ENCODE measurements around the gene GGTLC3. TPM values are rescaled to one million over a fixed set of nuclear protein-coding genes. Genes with fewer than 3 reads are reported as not detected.
"Not testable (repeated sequence)": the region's sequence is repeated elsewhere in the genome, so short reads cannot be mapped to it uniquely, and the experiment has no call there.

The GGTLC3 gene
- total RNA-seq: not detected

GRCh38 chr22:18518061-18518460 is at the start of gene GGTLC3:
TSS of gene GGTLC3 (minus strand) at chr22:18518161. CDS start at chr22:18517897, 264 bp downstream.
- not testable (repeated sequence) for ATAC-seq; H3K36me3 Mint-ChIP-seq; H3K27ac Mint-ChIP-seq; H3K4me1 Mint-ChIP-seq (ENCODE audit: low read depth in 2 of 2); H3K9me3 Mint-ChIP-seq; DNase-seq (ENCODE audit: low spot score); H3K27me3 Mint-ChIP-seq; H3K4me3 Mint-ChIP-seq

GRCh38 chr22:18560099-18560974 is 42.4 kb upstream of the GGTLC3 start:
- not testable (repeated sequence) for H3K4me1 Mint-ChIP-seq (ENCODE audit: low read depth in 2 of 2); H3K27ac Mint-ChIP-seq; H3K27me3 Mint-ChIP-seq; DNase-seq (ENCODE audit: low spot score); H3K4me3 Mint-ChIP-seq; H3K9me3 Mint-ChIP-seq; H3K36me3 Mint-ChIP-seq
- peak in 1 of 2 donors; percentile 87 for ATAC-seq

GRCh38 chr22:18558939-18559338 is 41.0 kb upstream of the GGTLC3 start:
- H3K27ac Mint-ChIP-seq; H3K36me3 Mint-ChIP-seq; DNase-seq (ENCODE audit: low spot score); H3K4me1 Mint-ChIP-seq (ENCODE audit: low read depth in 2 of 2); H3K9me3 Mint-ChIP-seq; ATAC-seq; H3K4me3 Mint-ChIP-seq; H3K27me3 Mint-ChIP-seq: not testable (repeated sequence)

GRCh38 chr22:18558516-18558915 is 40.6 kb upstream of the GGTLC3 start:
- not testable (repeated sequence) for H3K36me3 Mint-ChIP-seq; H3K27ac Mint-ChIP-seq; ATAC-seq; DNase-seq (ENCODE audit: low spot score); H3K4me1 Mint-ChIP-seq (ENCODE audit: low read depth in 2 of 2); H3K27me3 Mint-ChIP-seq; H3K9me3 Mint-ChIP-seq; H3K4me3 Mint-ChIP-seq

GRCh38 chr22:18554280-18555256 is 36.6 kb upstream of the GGTLC3 start:
- not testable (repeated sequence) for H3K4me1 Mint-ChIP-seq (ENCODE audit: low read depth in 2 of 2); DNase-seq (ENCODE audit: low spot score); H3K36me3 Mint-ChIP-seq; H3K9me3 Mint-ChIP-seq; H3K27ac Mint-ChIP-seq; H3K4me3 Mint-ChIP-seq; H3K27me3 Mint-ChIP-seq; ATAC-seq

- not testable (repeated sequence) for H3K9me3 Mint-ChIP-seq; ATAC-seq; DNase-seq (ENCODE audit: low spot score); H3K4me1 Mint-ChIP-seq (ENCODE audit: low read depth in 2 of 2); H3K27me3 Mint-ChIP-seq; H3K27ac Mint-ChIP-seq; H3K4me3 Mint-ChIP-seq; H3K36me3 Mint-ChIP-seq
Measured at GRCh38 chr22:18552839-18553597, 35.1 kb upstream of the GGTLC3 start.

- DNase-seq (ENCODE audit: low spot score); ATAC-seq; H3K9me3 Mint-ChIP-seq; H3K4me1 Mint-ChIP-seq (ENCODE audit: low read depth in 2 of 2); H3K27ac Mint-ChIP-seq; H3K36me3 Mint-ChIP-seq; H3K27me3 Mint-ChIP-seq; H3K4me3 Mint-ChIP-seq: not testable (repeated sequence)
Measured at GRCh38 chr22:18551046-18551445, 33.1 kb upstream of the GGTLC3 start.

GRCh38 chr22:18549458-18550179 is 31.7 kb upstream of the GGTLC3 start:
- DNase-seq (ENCODE audit: low spot score): peak; percentile 31
- H3K4me3 Mint-ChIP-seq; ATAC-seq; H3K36me3 Mint-ChIP-seq; H3K9me3 Mint-ChIP-seq; H3K27me3 Mint-ChIP-seq; H3K4me1 Mint-ChIP-seq (ENCODE audit: low read depth in 2 of 2); H3K27ac Mint-ChIP-seq: not testable (repeated sequence)

GRCh38 chr22:18544615-18545014 is 26.7 kb upstream of the GGTLC3 start:
- ATAC-seq; DNase-seq (ENCODE audit: low spot score); H3K4me3 Mint-ChIP-seq; H3K9me3 Mint-ChIP-seq; H3K4me1 Mint-ChIP-seq (ENCODE audit: low read depth in 2 of 2); H3K36me3 Mint-ChIP-seq; H3K27ac Mint-ChIP-seq; H3K27me3 Mint-ChIP-seq: not testable (repeated sequence)

- H3K27ac Mint-ChIP-seq; H3K27me3 Mint-ChIP-seq; ATAC-seq; H3K9me3 Mint-ChIP-seq; DNase-seq (ENCODE audit: low spot score); H3K36me3 Mint-ChIP-seq; H3K4me3 Mint-ChIP-seq; H3K4me1 Mint-ChIP-seq (ENCODE audit: low read depth in 2 of 2): not testable (repeated sequence)
Measured at GRCh38 chr22:18543400-18543799, 25.4 kb upstream of the GGTLC3 start.

GRCh38 chr22:18539994-18540393 is 22.0 kb upstream of the GGTLC3 start:
- not testable (repeated sequence) for H3K27me3 Mint-ChIP-seq; ATAC-seq; H3K4me3 Mint-ChIP-seq; H3K9me3 Mint-ChIP-seq; DNase-seq (ENCODE audit: low spot score); H3K36me3 Mint-ChIP-seq; H3K27ac Mint-ChIP-seq; H3K4me1 Mint-ChIP-seq (ENCODE audit: low read depth in 2 of 2)

- H3K4me3 Mint-ChIP-seq; H3K4me1 Mint-ChIP-seq (ENCODE audit: low read depth in 2 of 2); H3K36me3 Mint-ChIP-seq; DNase-seq (ENCODE audit: low spot score); H3K9me3 Mint-ChIP-seq; H3K27me3 Mint-ChIP-seq; H3K27ac Mint-ChIP-seq: not testable (repeated sequence)
- peak in 1 of 2 donors; percentile 17 for ATAC-seq
Measured at GRCh38 chr22:18534315-18534714, 16.4 kb upstream of the GGTLC3 start.

- not testable (repeated sequence) for H3K36me3 Mint-ChIP-seq; ATAC-seq; H3K27ac Mint-ChIP-seq; H3K4me1 Mint-ChIP-seq (ENCODE audit: low read depth in 2 of 2); DNase-seq (ENCODE audit: low spot score); H3K27me3 Mint-ChIP-seq; H3K9me3 Mint-ChIP-seq; H3K4me3 Mint-ChIP-seq
Measured at GRCh38 chr22:18533633-18534032, 15.7 kb upstream of the GGTLC3 start.

All from natural killer cell treated with Interleukin-12 subunit alpha and Interleukin-12 subunit beta and Interleukin-15 and Interleukin-18, amount 100 ng/mL, for 72 hours (primary cell).